GM19099 (cell line): ENCODE data around the gene CCDC57.
A peak's percentile ranks its signal among the peaks of the same experiment; 100 is the strongest.

Experiments used
- POLR2A ChIP-seq: IDR thresholded peaks from 3 replicates; pipeline ENCODE4 v1.6.1; 2011; ENCODE audit warnings: low read depth; ENCODE audit not compliant: insufficient read length; ENCODE audit errors: extremely low read depth

CCDC57 gene

GRCh38 chr17:82055023-82055964, 157.3 kb downstream of the CCDC57 start:
- TF ChIP-seq POLR2A, result no peak

GRCh38 chr17:82054351-82055022, 158.2 kb downstream of the CCDC57 start:
- no peak for TF ChIP-seq POLR2A

- no peak for TF ChIP-seq POLR2A
Observed at GRCh38 chr17:82053556-82054263, 158.9 kb downstream of the CCDC57 start.

- no peak for TF ChIP-seq POLR2A
Observed at GRCh38 chr17:82053130-82053529, 159.5 kb downstream of the CCDC57 start.

- TF ChIP-seq POLR2A, result no peak
Observed at GRCh38 chr17:82052638-82053059, 160.0 kb downstream of the CCDC57 start.

GRCh38 chr17:82051776-82052637, 160.6 kb downstream of the CCDC57 start, which contains the start of the genes GPS1 and RFNG:
Gene GPS1, plus strand, starts transcription at chr17:82051898. Its CDS starts 34 bp downstream, at chr17:82051932.
Gene RFNG, minus strand, starts transcription at chr17:82051811. Its CDS starts 45 bp downstream, at chr17:82051766.
- peak; percentile 65 for TF ChIP-seq POLR2A
